ENCODE results near the gene ABCC5. TPM values are rescaled to one million over a fixed set of nuclear protein-coding genes. Genes with fewer than 3 reads are reported as not detected.
A peak's percentile ranks its signal among the peaks of the same experiment; 100 is the strongest.

Gene ABCC5
- total RNA-seq, 1 donor from 2014 or later, result 61.2 TPM

DNA sequence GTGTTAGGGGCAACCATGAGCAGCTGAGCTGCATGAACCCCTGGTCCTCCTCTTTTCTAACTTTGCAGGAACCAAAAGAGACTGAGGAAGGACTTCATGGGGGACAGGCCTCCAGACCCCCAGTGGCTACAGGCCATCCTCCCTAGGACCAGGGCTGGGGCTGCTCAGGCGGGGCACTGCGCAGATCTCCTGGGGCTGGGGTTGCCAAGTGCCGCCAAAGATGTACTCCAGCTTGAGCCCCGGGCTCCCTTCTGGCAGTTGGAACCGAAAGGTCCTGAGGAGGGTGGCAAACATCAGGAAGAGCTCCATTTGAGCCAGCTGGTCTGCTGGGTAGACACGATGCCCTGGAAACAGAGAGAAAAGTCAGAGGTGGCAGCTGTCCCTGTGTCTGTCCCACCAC lies 121.9 kb downstream of the ABCC5 start:
- Mint-ChIP-seq H3K9me3 (no peaks in the 10 kb centered on the region), H3K4me3 (no peak overlapping the region), H3K27me3 (peaks cover 38% of the 10 kb centered on the region), H3K4me1 (ENCODE audit: unreplicated experiment) (no peaks in the 10 kb centered on the region), H3K27ac (no peak overlapping the region), H3K36me3 (no peaks in the 10 kb centered on the region)
- no peak for DNase-seq (ENCODE audit: extremely low spot score, unreplicated experiment)
- TF ChIP-seq, protein P1, sequence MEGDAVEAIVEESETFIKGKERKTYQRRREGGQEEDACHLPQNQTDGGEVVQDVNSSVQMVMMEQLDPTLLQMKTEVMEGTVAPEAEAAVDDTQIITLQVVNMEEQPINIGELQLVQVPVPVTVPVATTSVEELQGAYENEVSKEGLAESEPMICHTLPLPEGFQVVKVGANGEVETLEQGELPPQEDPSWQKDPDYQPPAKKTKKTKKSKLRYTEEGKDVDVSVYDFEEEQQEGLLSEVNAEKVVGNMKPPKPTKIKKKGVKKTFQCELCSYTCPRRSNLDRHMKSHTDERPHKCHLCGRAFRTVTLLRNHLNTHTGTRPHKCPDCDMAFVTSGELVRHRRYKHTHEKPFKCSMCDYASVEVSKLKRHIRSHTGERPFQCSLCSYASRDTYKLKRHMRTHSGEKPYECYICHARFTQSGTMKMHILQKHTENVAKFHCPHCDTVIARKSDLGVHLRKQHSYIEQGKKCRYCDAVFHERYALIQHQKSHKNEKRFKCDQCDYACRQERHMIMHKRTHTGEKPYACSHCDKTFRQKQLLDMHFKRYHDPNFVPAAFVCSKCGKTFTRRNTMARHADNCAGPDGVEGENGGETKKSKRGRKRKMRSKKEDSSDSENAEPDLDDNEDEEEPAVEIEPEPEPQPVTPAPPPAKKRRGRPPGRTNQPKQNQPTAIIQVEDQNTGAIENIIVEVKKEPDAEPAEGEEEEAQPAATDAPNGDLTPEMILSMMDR (conservative IDR thresholded peaks at IDR 0.05), result no peak

DNA sequence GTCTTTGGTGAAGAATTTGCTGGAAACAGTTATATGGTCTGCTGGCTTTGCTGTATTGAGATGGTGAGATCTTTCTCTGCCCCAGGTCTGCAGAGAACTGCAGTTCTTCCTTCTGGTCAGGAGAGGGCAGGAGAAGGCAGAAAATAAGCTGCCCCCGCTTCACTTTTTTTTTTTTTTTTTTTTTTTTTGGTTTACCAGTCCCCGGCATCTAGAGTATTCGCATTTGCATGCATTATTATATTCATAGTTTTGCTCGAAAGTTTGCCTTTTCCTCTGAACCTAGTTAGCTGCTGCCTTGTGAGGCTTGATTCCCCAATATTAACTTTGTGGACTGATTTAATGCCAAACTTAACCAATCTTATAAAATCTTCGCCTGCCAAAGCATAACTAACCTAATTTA lies 122.4 kb downstream of the ABCC5 start:
- no peak overlapping the region for H3K4me3 Mint-ChIP-seq
- no peaks in the 10 kb centered on the region for H3K4me1 Mint-ChIP-seq (ENCODE audit: unreplicated experiment)
- H3K27ac Mint-ChIP-seq, result no peak overlapping the region
- TF ChIP-seq, protein P1 (conservative IDR thresholded peaks at IDR 0.05), result peak; percentile 89
- H3K9me3 Mint-ChIP-seq, result no peaks in the 10 kb centered on the region
- no peaks in the 10 kb centered on the region for H3K36me3 Mint-ChIP-seq
- no peak for DNase-seq (ENCODE audit: extremely low spot score, unreplicated experiment)
- H3K27me3 Mint-ChIP-seq, result peaks cover 36% of the 10 kb centered on the region

DNA sequence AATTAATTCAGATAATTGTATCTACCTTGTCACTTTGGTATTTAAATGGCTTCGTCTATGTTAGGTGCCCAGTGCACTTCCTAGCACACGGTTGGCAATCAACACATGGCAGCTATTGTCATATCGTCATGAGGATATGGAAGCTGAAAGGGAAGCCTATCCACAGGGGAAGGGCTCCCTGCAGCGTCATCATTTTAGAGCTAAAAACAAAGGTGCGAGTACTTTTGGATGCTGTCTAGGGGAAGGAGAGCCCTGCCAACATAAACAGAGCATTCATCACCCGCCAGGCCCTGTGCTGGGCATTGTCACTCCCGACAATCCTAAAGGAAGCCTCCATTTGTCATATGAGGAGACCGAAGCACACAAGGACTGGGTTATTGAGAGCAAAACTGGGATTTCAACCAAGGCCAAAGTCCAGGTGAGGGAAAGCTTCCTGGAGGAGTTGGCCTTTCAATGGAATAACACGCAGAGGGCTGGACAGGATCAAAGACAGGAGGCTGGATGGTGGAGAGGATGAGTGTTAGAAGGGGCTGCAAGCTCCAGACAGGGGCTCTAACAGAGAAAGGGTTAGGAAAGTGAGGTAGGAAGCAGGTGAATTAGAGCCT lies 125.0 kb downstream of the ABCC5 start:
- Mint-ChIP-seq H3K27ac (peak overlapping the region; percentile 13), H3K27me3 (peaks cover 35% of the 10 kb centered on the region), H3K4me1 (ENCODE audit: unreplicated experiment) (no peaks in the 10 kb centered on the region), H3K4me3 (no peak overlapping the region), H3K36me3 (no peaks in the 10 kb centered on the region), H3K9me3 (no peaks in the 10 kb centered on the region)
- DNase-seq (ENCODE audit: extremely low spot score, unreplicated experiment), result no peak
- TF ChIP-seq, protein P1 (conservative IDR thresholded peaks at IDR 0.05), result no peak

DNA sequence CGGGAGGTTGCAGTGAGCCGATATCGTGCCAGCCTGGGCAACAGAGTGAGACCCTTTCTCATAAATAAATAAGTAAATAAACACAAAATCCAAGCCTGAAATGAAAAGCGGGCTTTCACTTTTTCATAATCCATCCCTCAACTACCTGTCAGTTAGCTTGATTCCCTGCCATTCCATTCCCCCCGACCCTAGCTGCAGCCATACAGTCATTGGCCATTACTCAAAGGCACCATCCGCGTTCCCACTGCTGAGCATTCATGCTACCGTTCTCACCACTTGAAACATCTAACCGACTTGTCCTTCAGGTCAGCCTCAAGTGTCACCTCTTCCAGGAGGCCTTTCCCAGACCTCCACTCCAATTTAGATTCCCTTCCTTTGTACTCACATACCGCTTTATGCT lies 131.9 kb downstream of the ABCC5 start:
- Mint-ChIP-seq H3K4me1 (ENCODE audit: unreplicated experiment) (peaks cover 26% of the 10 kb centered on the region), H3K27ac (no peak overlapping the region), H3K27me3 (peaks cover 21% of the 10 kb centered on the region), H3K4me3 (peak overlapping the region; percentile 72), H3K36me3 (no peaks in the 10 kb centered on the region), H3K9me3 (no peaks in the 10 kb centered on the region)
- no peak for DNase-seq (ENCODE audit: extremely low spot score, unreplicated experiment)
- TF ChIP-seq, protein P1 (conservative IDR thresholded peaks at IDR 0.05), result no peak

DNA sequence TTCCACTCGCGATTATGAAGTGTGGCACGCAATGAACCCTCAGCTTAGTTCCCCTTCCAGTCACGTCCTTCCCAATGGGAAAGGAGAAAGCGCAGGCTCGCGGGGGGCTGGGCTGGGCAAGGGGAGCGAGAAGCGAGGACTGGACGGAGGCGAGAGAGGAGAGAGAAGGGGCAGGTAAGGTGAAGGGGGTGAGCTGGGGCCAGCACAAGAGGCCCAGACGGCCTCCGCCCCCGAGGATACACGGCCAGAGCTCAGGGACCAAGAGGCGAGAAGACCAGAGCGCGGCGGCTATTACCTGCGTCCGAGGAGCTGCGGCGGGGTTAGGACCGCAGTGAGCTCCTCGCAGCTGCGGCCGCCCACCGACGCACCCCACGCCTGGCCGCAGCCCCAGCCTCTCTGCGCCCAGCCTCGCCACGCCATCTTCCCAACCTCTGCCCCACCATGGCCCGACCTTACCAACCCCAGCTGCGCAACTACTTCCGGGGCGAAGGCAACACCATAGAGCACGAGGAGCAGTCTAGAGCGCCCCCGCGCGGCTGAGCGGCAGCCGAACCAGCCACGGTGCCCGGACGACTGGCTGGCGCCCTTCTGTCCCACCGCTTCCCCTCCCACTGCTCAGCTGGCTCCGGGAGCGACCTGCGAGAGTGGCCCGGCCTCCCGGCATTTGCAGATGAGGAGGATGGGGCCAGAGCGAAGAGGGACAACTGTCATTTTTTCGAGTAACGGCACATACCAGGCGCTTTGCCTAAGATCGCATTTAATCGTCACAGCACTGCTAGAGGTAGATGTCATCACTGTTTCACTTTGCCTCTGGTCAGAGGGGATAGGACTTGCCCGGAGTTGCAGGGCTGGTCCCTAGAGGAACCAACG lies 133.0 kb downstream of the ABCC5 start, which contains the start of gene PARL:
TSS of gene PARL (minus strand) at position 454 of the 870 bp plus-strand sequence. CDS start at position 420, 34 bp downstream.
- Mint-ChIP-seq H3K27me3 (peaks cover 17% of the 10 kb centered on the region), H3K36me3 (no peaks in the 10 kb centered on the region), H3K4me1 (ENCODE audit: unreplicated experiment) (peaks cover 29% of the 10 kb centered on the region), H3K4me3 (peak within 1 kb of the TSS; percentile 98), H3K9me3 (no peaks in the 10 kb centered on the region), H3K27ac (peak within 1 kb of the TSS; percentile 86)
- peak; percentile 97 for DNase-seq (ENCODE audit: extremely low spot score, unreplicated experiment)
- TF ChIP-seq, protein P1 (conservative IDR thresholded peaks at IDR 0.05), result peak; percentile 98
